Amniotic epithelial cell (primary cell): ENCODE measurements around the gene AKT3.
A peak's percentile ranks its signal among the peaks of the same experiment; 100 is the strongest.
"Not testable (repeated sequence)": the region's sequence is repeated elsewhere in the genome, so short reads cannot be mapped to it uniquely, and the experiment has no call there.

Experiments
- DNase-seq: peaks from one replicate; pipeline ENCODE4 v3.0.0-alpha.2; 2010; ENCODE audit warnings: low read depth

AKT3 gene

DNA sequence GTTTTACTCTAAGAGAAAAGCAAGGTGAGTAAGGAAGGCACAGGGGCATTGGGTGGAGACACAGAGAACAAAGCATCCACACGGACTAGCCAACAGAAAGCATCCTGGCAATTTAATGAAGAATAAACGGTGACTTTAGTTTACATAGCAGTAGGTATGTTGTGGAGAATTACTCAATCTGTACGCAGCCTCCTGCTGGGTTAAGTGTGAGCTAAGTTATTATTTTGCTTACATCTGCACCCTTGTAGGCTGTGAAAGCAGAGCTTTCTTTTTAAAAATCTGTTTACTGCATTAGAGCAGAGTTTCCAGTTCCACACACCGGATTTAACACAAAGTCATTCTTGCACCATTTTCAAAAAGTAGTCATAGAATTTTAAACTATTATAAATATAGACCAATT, 144.5 kb downstream of the AKT3 start:
- peak; percentile 22 for DNase-seq

DNA sequence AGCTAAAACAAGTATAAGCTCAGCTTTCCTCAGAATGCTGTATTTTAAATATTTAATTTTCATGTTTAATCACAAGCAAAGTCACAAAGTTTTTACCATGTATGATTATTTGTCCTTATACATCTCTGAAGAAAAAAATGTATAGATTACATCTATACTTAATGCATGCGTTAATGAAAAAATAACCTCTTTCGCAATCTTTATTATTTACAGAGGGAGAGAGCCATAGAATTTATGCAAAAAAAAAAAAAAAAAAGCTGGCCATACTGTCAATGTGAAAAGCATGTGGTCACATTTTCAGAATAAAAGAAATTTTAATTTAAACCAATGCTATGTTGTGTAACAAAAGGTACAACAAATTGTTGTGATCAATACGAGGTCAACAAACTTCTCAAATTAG, 148.2 kb downstream of the AKT3 start:
- no peak for DNase-seq

DNA sequence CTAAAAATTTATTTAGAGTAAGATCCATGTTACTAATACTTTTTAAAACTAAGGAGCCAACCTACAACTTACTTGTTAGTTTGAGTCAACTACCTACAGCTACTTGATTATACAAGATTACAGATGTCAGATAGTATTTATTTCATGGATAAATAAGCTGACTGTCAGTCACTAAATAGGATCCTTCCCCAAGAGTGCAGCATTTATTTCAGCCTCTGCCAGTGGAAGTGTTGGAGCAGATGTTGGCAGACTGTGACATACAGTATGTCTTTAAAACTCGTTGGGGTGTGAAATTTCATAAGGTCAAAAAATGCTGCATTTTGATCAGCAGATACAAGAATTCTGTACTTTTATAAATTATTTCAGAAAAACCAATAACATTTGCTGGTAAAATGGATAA, 156.2 kb downstream of the AKT3 start:
- no peak for DNase-seq

DNA sequence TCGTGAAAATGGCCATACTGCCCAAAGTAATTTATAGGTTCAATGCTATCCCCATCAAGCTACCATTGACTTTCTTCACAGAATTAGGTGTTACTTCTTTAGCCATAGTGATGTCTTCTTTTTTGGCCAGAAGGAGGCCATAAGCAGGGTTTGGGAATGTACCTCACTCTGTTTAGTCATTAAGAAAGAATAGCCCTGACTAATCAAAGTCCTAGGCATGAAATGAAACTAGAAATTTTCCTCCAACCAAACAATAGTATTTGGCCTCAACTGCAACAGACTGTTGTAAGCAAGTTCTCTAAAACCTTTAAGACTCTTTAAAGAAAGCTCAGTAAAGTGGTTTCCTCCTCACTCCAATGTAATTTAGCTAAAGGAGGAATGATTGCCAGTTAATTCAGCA, 163.9 kb downstream of the AKT3 start:
- no peak for DNase-seq

DNA sequence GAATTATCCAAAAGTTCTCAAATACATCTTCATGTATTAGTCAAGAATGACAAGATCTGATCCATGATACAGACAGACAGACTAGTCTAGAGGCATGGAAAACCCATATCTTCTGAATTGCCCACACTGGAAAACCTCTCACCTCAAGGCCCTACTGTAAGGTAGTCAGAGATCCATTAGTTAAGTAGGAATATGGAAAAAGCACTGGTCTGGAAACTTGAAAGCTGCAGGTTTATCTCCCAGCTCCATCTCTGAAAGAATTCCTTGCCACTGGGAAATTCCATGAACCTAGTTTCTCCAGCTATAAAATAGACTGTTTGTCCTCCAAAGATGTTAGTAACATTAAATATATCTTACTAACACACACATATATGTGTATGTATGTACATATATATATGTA, 169.2 kb downstream of the AKT3 start:
- DNase-seq: no peak

DNA sequence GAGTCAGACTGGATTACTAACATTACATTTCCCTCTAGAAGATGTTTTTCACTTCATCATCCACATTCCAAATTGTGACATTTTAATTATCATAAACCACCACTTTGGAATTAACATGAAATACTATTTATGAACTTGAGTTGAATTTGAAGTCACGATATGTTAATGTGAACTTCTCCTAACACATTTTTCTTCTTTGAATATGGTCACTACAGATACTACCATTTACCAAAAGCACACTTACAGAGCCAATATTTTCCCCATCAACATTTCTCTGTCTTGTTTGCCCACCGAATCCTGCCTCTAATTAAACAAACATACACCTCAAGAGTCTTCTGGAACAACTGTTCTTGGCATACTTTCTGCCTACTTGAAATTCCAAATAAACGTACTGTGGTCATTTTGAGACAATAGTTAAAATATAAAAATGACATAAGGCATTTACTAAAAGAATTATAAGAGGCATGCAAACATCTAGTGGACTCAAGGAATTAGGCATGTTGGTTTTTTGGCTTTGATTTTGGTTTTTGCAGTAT, 177.4 kb downstream of the AKT3 start:
- no peak for DNase-seq

DNA sequence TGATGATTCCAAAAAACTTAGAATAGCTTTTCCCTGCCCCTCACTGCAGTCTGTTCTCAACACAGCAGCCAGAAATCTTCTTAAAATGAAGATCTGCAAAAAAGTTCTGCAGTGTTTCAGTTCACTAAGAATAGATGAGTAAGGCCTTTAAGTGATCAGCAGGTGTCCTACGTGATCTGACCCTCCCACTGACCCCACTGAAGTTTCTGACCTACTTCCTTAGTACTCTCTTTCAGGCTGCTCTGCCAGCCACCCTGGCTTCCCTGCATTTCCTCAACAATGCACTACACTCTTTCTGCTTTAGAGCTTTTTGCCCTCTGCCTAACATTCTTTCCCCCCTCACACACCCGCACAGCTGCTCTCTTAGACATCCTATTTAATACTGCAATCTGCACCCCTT, 182.5 kb downstream of the AKT3 start:
- DNase-seq: no peak

DNA sequence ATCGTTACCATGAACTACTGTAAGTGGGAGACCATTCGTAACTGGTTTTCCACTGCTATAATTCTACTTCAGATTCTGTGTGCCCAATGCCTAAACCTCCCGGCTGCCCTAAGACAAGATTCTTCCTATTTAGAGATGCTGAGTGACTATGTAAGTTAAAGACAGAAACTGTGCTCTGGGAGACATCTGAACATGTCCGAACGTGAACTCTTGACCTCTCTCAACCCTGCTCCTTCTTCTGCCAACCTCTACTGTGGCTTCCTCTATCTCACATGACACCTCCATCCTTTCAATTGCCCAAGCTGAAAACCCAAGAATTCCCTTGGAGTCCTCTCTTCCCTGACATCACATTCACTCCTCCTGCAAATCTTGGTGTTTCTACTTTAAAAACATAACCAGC, 182.9 kb downstream of the AKT3 start:
- no peak for DNase-seq

DNA sequence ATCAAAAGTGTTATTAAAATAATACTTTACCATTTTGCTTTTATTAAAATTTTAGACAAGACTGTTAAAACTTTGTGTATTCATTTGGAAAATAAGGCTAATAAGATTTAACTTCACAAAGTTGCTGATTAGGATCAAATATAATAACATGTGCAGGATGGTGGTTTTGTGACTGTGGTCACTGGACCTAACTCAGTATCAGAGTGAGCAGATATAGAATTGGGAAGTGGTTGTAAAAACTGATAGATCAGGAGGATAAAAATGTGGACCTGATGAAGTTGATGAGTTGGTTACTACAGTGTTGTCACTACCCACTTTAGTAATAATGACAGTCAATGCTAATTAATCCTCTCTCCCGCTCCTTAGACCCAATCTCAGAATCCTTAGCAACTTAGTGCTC, 186.4 kb downstream of the AKT3 start:
- no peak for DNase-seq

DNA sequence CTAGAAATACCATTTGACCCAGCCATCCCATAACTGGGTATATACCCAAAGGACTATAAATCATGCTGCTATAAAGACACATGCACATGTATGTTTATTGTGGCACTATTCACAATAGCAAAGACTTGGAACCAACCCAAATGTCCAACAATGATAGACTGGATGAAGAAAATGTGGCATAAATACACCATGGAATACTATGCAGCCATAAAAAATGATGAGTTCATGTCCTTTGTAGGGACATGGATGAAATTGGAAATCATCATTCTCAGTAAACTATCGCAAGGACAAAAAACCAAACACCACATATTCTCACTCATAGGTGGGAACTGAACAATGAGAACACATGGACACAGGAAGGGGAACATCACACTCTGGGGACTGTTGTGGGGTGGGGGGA, 187.9 kb downstream of the AKT3 start:
- DNase-seq: not testable (repeated sequence)

DNA sequence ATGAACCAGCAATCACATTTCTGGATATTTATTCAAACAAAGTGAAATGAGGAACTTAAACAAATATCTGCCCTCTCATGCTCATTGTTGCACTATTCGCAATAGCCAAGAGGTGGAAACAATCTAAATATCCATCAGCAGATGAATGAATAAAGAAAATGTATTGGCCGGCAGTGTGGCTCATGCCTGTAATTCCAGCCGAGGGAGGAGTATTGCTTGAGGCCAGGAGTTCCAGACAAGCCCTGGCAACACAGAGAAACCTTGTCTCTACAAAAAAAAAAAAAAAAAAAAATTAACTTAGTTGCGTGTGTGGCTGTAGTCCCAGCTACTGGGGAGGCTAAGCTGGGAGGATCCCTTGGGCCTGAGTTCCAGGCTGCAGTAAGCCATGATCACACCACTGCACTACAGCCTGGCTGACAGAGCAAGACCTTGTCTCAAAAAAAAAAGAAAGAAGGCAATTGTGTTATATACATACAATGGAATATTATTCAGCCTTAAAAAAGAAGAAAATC, 191.4 kb downstream of the AKT3 start:
- no peak for DNase-seq

DNA sequence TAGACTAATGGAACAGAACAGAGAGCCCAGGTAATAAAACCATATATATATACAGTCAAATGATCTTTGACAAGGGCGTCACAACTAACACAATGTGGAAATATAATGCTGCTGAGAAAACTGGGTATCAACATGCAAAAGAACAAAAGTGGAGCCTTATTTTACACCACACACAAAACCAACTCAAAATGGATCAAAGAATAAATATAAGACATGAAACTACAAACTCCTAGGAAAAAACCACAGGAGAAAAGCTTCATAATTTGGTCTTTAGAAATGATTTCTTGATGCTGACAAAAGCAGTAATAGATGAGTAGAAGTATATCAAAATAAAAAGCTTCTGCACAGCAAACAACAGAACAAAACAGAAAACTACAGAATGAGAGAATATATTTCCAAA, 192.2 kb downstream of the AKT3 start:
- no peak for DNase-seq

DNA sequence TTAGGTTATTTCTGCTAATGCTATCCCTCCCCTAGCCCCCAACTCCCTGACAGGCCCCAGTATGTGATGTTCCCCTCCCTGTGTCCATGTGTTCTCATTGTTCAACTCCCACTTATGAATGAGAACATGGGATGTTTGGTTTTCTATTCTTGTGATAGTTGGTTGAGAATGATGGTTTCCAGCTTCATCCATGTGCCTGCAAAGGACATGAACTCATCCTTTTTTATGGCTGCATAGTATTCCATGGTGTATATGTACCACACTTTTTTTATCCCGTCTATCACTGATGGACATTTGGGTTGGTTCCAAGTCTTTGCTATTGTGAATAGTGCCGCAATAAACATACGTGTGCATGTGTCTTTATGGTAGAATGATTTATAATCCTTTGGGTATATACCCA, 200.5 kb downstream of the AKT3 start:
- not testable (repeated sequence) for DNase-seq

DNA sequence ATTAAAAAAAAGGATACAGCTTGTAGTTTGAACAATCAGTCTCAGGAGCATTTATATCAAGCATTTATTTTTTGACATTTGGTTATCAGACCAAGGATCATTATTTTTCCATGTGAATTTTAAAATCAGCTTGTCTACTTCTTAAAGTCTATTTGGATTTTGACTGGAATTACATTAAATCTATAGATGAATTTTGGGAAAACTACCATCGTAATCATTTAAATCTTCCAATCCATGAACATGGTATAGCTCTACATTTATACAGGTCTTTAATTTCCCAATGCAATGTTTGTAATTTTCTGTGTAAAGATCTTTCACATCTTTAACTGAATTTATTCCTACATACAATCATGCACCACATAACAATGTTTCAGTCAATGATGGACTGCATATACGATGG, 203.2 kb downstream of the AKT3 start:
- no peak for DNase-seq

DNA sequence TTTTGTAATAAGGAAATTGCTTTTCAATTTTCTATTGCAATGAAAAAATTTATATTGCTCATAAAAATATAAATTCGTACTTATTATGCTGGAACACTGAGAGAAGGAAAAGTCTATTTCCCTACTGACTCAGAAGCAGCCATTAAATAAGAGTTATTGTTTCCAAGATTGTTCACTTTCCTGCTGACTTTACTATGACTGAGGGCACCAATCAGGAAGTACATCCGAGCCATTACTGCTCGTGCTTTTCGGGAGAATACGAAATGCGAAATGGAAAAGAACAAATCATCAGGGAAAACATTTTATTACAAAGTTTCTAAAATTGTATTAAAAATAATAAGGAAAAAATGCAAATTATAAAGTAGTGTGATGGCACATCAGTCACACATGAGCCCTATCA, 204.8 kb downstream of the AKT3 start:
- DNase-seq: no peak

DNA sequence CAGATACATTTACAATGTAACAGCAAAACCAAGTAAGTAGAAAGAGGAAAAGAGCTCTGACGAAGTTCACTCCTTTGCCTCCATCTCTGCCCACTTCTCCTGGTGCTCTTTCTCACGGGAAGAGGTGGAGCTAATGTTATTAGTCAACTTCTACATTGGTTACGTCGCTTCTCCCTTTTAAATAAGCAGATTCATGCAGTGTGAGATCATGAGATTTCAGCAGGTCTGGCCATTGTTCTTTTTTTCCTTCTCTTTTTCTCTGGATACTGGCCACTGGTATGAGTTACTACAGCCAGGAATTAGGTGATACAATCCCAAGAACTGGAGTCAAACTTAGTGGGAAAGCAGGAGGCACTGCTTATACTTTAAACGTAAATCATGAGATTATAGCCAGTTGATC, 207.1 kb downstream of the AKT3 start:
- DNase-seq: peak; percentile 50

DNA sequence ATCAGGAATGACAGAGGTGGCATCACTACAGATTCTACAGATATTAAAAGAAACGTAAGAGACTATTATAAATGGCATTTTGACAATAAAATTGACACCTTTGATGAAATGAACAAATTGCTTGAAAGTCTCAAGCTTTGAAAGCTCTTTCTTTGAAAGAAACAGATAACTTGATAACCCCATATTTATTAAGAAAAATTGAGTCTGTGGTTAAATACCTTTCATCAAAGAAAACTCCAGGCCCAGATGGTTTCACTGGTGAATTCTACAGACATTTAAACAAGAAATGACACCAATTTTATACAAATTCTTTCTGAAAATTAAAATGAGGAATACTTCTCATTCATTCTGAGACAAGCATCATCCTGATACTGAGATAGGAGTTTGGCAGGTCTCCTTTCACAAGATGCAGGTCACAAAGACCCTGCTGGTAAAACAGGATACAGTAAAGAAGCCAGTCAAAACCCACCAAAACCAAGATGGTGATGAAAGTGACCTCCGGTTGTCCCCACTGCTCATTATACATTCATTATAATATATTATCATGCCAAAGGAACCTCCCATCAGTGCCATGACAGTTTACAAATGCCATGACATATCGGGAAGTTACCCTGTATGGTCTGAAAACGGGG, 210.9 kb downstream of the AKT3 start:
- no peak for DNase-seq

DNA sequence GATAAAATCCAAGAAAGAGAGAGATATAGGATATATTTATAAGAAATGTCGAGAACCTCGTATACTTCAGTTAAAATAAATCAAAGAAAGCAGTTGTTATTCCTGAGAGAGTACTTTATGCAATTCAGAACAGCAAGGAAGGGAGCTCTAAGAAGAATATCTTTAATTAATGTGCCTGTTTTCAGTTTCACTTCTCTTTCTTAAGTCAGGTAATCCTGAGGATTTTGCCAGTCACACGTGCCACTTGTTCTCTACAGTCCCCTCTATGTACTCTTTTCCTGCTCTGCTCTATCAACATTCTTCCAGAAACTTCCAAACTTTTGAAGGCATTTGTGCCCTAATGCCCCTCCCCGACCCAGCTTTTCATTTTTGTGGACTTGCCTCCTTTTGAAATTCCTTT, 211.9 kb downstream of the AKT3 start:
- DNase-seq: no peak

DNA sequence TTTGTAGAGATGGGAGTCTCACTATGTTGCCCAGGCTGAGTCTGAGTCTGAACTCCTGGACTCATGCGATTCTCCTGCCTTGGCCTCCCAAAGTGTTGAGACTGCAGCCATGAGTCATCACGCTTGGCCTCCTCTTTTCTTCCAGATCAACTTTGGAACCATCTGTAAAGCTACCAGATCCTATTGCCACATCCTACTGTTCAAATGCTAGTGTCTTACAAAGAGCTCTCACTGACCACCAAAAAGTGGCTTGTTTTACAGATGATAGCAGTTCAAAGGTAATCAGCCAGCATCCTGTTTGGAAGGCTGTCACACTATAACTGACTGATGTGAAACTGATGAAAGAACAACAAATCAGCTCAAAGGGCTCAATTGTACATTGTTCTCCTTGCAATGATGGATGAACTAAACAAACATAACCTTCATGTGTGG, 221.6 kb downstream of the AKT3 start:
- peak; percentile 7 for DNase-seq

DNA sequence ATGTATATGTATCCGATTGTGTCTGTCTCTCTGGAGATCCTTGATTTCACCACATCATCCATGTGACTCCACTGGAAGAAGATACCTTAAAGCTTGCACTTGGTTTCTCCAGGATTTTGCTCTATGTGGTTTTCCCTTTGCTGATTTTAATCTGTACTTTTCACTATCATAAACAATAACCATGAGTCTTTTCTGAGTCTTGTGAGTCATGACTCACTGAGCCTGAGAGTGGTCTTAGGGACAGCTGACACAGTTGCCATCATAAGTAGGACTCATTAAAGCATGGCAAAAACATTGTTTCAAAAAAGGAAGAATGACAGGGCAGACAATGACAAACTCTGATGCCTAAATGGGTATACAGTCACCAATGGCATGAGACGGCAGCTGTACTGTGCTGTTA, 226.2 kb downstream of the AKT3 start:
- peak; percentile 66 for DNase-seq

DNA sequence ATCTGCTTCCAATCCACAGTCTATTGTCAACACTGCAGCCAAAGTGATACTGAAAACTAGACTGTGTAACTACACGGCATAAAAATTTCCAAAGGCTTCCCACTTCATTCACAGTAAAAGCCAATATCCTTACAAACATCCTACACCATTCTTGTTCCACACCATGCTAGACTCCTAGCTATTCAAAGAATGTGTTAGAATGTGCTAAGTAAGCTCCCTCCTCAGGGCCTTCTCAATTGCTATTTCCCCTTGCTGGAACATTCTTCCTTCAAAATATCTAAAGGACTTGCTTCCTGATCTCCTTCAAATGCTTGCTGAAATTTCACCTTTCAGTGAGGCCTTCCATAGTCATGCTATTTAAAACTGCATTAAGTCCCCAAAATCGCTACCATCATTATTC, 228.1 kb downstream of the AKT3 start:
- no peak for DNase-seq

DNA sequence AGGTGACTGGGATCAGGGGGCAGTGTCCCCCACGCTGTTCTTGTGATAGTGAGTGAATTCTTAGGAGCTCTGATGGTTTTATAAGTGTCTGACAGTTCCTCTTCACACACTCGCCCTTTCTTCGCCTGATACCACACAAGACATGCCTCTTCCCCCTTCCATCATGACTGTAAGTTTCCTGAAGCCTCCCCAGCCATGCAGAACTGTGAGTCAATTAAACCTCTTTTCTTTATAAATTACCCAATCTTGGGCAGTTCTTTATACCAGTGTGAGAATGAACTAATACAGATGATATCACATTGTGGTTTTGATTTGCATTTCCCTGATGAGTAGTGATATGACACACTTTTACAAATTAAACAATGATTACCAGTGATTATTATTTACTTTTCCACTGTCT, 229.9 kb downstream of the AKT3 start:
- no peak for DNase-seq

DNA sequence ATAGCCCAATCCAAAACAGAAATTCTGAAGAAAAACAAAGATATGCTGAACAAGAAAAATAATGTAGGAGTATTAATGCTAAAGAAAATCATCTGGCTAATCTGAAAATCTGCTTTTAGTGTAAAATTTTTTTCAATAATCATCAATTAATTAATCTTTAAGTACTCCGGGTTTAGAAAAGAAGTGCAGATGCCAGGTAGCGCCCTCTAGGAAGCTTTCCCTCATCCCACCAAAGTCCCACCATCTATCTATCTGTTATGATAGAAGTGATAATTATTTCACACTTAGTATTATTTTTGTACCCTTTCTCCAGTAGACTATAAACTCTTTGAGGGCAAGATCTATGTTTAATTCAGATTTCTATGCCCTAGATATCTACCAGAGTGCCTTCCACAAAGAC, 240.3 kb downstream of the AKT3 start:
- no peak for DNase-seq

DNA sequence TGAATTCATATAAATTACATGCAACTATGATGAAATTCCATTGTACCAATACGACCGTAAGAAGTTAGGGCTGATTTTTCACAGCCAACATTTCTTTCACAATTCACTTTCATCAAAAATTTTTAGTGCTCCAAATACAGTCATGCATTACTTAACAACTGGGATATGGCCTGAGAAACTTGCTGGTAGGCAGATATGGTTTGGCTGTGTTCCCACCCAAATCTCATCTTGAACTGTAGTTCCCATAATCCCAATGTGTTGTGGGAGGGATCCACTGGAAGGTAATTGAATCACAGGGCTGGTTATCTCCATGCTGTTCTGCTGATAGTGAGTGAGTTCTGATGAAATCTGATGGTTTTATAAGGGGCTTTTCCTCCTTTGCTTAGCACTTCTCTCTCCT, 244.4 kb downstream of the AKT3 start:
- DNase-seq: peak; percentile 97
